Activated CD4-positive, alpha-beta T cell treated with anti-CD3 and anti-CD28 coated beads, Interleukin-2, amount 50 U/mL, for 4 hours (primary cell): ENCODE results near the gene MMAB.

Source experiments
- DNase-seq, 2 experiments: peaks; one replicate each; pipeline ENCODE4 v3.0.0-alpha.2; 2020

The MMAB gene

DNA sequence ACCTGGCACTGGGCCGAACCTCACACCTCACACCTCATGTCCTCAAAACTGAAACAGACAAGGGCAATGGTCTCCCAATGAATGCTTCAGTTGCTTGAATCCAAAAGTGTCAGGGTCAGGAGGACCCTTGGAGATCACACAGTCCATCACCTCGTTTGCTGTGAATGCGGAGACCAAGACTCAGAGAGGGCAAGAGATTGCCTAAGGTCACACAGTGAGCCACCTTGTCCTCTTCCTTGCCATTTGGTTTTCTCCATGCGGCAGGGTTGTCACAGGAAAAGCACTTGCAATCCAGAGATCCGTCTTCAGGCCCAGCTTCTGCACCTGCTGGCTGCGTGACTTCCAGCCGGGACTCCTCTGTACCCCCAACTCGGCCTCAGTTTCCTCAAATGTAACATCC lies 28.3 kb upstream of the MMAB start:
- DNase-seq = no peak

- DNase-seq = no peak
Observed at GRCh38 chr12:109600995-109601394, 27.7 kb upstream of the MMAB start.

- DNase-seq = no peak
Observed at GRCh38 chr12:109600481-109600880, 27.2 kb upstream of the MMAB start.

DNA sequence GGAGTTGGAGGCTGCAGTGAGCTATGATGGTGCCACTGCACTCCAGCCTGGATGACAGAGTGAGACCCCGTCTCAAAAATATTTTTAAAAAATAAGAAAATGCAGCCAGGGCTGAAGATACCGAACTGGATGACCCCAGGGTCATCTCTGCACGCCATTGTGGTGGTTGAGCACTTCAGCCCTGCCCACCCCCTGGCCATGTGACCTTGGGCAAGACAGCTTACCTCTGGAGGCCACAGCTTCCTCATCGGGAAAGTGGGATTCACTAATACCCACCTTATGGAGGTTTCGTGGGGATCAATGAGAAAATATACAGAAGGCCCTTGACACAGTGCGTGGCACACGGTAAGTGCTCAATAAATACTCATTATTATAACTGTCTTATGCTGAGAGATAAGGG lies 25.8 kb upstream of the MMAB start:
- DNase-seq = no peak

DNA sequence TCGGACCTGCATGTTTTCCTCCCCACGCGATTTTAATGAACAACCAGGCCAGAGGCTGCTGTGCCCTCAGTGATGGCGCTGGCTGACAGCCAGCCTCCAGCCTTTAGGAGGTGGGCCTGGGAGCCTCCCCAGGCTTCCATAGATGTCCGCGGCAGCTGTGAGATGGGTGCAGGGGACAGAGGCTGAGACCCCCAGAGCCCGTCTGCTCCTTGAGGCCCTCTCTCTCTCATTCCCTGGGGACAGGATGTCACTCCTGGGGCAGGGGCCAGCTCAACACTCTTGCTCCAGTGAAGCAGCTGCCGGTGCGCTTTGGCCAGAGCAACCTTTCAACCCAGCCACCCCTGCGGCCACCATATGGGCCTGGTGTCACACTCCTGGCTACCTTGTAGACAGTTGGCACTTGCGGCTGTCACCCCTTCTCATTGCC lies 25.1 kb upstream of the MMAB start:
- no peak for DNase-seq

- DNase-seq = peak; percentile 35 to 49
Observed at GRCh38 chr12:109597795-109598427, 24.6 kb upstream of the MMAB start.

GRCh38 chr12:109597414-109597794 lies 24.1 kb upstream of the MMAB start:
- DNase-seq = no peak

GRCh38 chr12:109596418-109597244 lies 23.3 kb upstream of the MMAB start:
- DNase-seq = no peak

- DNase-seq = no peak
Observed at GRCh38 chr12:109595321-109595902, 22.1 kb upstream of the MMAB start.

GRCh38 chr12:109594556-109595317 lies 21.4 kb upstream of the MMAB start:
- no peak for DNase-seq

DNA sequence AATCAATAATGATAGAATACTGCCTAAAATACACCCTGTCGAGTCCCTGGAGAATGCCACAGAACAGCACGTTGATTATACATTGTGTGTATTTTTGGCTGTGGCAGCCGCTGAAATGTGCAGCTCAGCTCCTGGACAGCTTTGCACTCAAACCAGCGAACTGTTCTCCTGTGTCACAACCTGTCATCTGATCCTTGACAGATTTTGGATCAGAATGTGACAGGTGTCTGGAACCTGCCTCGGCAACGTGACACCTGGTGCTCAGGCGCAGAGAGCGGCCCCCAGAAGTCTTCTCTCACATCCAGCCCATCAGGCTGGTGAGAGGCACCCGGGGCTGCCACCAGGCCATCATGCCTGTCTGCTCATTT lies 19.6 kb upstream of the MMAB start:
- DNase-seq = no peak

DNA sequence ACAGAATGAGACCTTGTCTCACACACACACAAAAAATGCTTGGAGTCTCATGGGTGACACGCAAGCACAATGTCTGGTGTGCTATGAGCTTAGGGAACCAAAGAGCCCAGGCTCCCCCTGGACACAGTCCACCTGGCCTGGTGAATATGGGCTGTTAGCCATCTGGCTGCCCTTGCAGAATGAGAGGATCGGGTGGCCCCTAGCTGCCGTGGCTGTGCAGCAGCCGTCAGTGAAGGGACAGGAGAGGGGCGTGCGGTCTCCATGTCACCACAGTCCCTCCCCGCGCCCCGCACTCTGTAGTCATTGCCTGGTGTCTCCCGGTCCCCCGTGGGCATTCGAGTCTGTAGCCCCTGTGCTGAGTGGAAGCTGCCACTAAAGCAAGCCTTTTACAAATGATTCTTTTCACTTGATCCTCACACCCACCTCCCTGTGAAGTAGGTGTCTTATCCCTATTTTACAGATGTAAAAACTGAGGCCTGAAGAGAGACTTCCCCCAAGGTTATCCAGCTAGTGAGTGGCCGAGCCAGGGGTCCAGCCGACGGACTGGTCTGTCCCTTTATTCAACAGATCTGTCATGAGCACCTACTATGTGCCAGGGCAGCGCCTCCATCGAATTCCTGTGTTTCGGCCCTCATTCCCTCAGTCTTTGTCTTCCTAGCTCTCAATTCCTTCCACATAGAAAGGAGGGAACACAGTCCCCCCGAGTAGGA lies 19.0 kb upstream of the MMAB start:
- DNase-seq = no peak

DNA sequence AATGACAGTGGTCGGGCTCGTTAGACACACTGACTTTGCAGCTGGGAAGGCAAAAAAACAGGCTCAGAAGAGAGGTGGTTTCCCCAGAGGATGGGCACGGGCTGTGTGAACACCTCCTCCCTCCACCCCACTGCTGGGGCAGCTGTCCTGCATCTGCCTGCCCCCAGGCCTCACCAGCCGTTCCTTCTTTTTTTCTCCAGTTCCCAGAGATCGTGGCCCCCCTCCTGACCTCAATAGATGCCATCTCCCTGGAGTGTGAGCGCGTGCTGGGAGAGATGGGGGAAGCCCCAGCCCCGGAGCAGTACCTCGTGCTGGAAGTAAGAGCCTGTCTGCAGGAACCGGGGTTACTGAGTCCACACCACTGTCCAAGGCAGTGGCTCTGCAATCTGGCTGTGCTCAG lies 17.7 kb upstream of the MMAB start:
- DNase-seq = no peak

- no peak for DNase-seq
Observed at GRCh38 chr12:109590566-109590965, 17.3 kb upstream of the MMAB start.

DNA sequence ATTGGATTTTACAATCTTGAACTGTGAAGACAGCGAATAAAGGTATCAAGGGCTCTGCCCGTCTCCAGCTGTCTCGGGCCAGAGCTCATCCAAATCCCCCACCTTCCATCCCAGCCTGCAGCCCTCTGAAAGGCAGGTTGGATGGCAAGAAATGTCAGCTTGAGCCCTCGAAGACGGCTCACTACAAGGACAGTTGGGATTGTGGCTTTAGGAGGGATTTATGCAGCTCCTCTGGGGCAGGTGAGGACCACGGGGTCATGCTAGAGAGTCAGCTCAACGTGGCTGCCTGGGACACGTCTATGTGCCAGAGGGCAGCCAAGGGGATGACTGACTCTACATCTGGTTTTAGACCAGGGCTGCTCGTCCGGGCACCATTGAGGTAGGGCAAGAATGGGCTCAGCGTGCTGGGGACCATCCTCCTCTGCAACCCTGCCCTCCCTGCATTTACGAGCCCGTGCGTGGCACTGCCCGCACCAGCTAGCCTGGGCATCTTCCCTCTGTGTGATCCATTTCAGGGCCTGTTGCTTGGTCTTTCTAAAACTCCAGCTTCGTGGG lies 16.5 kb upstream of the MMAB start:
- no peak for DNase-seq

- DNase-seq = no peak
Observed at GRCh38 chr12:109589240-109589590, 15.9 kb upstream of the MMAB start.

- no peak for DNase-seq
Observed at GRCh38 chr12:109588461-109589239, 15.3 kb upstream of the MMAB start.

GRCh38 chr12:109587921-109588320 lies 14.6 kb upstream of the MMAB start:
- DNase-seq = no peak

DNA sequence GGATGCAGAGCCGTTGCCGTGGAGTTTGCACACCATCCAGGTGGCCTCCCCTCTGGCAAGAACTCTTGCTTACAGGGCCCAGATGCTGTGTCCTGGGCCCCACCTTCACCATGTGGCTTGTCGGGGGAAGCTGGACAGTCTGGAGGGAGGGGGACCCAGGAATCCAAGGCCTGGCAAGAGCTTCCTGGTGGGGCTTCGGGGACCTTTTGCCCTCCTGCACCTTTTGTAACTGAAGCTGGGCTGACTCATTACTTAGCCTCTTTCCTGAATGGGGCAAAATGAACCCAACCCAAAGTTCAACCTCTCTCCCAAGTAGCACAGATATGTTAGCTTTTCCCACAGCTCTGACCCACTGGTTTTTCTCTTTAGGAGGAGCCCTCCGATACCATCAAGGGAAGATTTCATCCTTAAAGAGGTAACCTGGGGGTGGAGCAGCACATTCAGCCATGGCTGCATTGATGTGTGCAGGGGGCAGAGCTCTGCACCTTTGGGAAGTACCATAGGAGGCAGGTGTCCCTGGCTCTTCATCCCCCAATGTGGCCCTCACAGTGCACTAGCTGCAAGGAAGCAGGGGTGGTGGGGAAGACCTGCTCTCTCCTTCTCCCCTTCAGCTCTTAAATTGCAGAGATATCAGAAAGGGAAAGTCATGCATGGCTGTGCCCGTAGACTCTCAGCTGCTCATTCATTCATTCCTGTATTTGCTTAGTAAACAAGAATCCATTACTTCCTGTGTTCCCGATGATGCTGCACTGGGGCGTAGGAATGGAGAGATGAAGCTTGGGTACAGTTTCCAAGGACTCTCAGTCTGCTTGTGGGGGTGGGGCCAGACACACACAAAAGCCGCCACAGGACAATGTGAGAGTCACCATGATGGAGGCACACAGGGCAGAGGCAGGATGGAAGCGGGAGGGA lies 13.3 kb upstream of the MMAB start:
- DNase-seq = no peak

- no peak for DNase-seq
Observed at GRCh38 chr12:109583733-109584132, 10.4 kb upstream of the MMAB start.

GRCh38 chr12:109582636-109583035 lies 9.3 kb upstream of the MMAB start:
- no peak for DNase-seq
